Stimulated activated CD8-positive, alpha-beta memory T cell treated with anti-CD3 and anti-CD28 coated beads, Interleukin-7, amount 100 ng/mL, for 48 hours (primary cell): ENCODE measurements around the gene ZNF560.
A peak's percentile ranks its signal among the peaks of the same experiment; 100 is the strongest.

Experiments used
- DNase-seq, 2 donors: peaks; one replicate each; pipeline ENCODE4 v3.0.0-alpha.2; 2020; ENCODE audit warnings: low read depth in 1 of 2; ENCODE audit errors: extremely low read depth in 1 of 2

The ZNF560 gene

DNA sequence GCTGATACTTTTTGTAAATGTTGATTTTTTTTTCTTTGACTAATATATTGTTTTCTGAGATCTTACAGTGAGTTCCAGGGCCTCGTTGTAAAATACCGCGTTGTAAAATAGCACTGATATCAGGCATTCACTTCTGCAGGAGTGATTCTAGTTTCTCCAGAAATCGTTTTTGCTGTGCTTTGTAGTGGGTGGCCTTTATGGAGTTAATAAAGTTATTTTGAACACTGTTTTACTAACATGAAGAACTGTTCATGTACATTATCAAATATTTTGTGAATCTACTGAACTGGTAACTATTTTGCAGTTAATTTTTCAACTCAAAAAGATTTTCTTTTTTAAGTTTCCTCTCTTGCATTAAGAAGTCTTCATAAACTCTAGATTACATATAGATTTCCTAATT lies 62.1 kb downstream of the ZNF560 start:
- no peak for DNase-seq

DNA sequence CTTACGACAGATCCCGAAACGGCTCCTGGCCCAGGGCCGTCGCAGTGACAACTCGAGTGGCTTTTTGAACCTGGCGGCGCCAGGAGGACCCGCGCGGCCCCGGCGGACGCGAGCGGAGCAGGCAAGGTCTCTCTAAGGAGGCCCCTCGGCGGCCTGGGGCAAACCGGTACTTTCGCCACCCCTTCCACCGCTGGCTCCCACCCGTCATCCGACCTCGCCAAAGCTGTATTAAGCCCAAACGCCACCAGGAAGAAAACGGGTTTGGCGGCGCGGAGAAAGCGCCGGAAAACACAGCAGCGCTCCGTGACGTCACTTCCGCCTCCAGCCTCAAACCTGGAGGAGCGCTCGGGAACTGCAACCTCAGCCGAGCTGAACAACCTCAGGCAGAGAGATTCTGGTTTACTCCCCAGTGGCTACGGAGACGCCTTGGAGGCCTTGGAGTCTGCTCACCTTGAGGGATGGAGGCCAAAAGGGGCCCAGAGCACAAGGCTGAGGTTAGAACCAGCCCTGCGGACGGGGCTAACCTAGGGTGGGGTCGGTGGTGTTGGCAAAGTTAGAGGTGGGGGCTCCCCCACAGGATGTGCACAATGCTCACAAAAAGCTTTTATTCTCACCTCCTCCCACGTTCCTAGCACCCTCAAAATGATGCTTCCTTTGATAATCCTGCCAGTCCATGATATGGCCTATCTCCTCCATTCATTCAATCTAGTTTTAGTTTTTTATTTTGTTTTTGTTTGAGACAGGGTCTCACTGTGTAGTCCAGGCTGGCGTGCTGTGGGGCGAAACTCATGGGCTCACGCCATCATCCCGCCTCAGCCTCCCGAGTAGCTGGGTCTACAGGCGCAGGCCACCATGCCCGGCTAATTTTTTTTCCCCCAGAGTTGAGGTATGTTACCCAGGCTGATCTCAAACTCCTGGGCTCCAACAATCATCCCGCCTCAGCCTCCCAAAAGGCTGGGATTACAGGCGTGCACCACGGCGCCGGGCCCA lies 62.8 kb downstream of the ZNF560 start, which contains the start of gene ZNF266:
ZNF266 (minus strand) TSS at position 295 of the 990 bp plus-strand sequence. CDS start 15,484 bp downstream, outside the sequence.
- peak; percentile 83 to 86 for DNase-seq

DNA sequence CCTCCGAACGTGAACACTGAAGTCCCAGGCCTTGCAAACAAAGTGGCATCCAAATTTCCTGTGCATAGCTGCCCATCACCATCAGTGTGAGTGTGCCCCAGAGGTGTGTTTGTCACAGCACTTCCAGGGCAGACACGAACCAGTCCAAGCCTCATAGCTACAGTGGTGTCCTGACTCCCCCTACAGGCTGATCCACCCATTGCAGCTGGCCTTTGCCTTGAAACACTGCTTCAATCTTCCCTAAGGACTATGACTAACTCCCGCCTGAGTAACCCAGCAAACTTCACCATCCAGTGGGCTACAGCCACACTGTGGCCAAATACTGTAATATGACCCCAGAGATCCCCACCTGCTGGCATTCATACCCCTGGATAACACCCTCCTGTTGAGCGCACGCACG lies 66.9 kb downstream of the ZNF560 start:
- DNase-seq = peak in 1 of 2 donors; percentile 43

DNA sequence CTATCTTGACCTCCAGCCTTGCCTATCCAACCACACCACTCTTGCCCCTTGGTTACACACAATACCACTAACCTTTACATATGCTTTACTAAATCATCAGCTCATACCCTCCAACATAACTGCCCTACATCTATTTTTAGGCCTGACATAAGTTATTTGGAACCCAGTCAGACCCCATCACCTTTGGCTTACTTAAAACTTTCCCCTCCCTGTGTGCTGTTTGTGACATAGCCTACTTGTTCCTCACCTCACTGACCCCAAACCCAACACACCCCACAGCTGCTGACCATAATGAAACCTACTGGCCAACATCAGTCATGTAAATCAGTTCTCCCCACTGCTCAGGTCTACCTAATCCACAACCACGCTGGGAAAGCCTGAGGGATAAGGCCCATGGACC lies 68.0 kb downstream of the ZNF560 start:
- DNase-seq = no peak

DNA sequence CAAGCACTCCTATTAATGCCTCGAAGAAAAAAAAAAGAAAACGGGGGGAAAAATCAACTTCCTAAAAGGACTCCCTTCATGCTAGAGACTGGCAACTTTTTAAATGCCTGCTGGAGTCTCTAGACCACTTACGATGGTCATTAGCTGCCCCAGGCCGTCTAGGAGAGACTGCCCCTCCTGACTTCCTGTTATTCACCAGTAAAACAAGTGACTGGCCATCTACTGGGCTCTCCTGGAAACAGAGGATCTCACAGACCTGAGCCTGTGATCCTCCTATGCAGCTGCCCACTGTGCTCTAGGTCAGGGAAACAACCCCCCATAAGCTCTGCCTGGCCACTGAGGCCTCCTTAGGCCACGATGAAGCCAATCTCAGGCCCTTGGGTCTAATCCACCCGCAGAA lies 70.5 kb downstream of the ZNF560 start:
- DNase-seq = no peak
